GM12872 (cell line): ENCODE data around the gene NCCRP1.

Source experiments
- TF ChIP-seq, protein P1 (sequence below): IDR thresholded peaks from 3 replicates; pipeline ENCODE4 v1.5.1; 2011; ENCODE audit warnings: low read depth, mild to moderate bottlenecking, low read length, moderate library complexity; ENCODE audit not compliant: insufficient read depth

The NCCRP1 gene

DNA sequence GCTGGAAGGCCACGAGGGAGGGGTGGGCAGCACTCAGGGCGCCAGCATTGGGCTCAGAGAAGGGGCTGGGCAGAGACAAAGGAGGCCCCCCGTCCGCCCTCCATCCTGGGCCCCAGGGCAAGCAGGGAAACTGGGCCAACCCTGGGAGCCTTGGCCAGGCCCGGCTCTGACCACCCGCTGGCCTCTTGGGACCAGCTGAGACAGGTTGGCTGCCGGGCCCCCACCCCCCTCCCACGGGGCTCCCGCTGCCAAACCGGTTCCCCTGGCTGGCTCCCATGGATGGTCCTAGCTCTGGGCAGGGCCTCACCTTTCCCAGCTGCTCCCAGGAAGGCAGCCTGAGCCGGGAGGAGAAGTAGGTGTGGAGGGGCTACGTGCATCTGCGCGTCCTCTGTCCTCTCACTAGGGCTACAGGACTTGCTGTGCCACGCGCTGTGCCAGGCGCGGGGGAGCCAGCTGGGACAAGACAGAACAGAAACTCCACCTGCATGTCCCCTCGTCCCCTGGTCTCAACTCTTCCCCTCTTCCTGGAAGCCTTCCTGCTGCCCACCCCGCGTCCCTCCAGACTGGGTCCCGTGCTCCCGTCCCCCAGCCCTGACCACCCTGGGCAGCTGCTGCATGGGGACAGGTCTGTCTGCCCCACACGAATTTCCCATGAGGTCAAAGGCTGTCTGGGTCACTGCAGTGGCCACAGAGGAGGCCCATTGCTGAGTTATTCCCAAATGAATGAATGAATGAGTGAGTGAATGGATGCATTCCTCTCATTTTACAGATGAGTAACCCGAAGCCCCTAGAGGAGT is 29.1 kb upstream of the NCCRP1 start:
- TF ChIP-seq, protein P1, sequence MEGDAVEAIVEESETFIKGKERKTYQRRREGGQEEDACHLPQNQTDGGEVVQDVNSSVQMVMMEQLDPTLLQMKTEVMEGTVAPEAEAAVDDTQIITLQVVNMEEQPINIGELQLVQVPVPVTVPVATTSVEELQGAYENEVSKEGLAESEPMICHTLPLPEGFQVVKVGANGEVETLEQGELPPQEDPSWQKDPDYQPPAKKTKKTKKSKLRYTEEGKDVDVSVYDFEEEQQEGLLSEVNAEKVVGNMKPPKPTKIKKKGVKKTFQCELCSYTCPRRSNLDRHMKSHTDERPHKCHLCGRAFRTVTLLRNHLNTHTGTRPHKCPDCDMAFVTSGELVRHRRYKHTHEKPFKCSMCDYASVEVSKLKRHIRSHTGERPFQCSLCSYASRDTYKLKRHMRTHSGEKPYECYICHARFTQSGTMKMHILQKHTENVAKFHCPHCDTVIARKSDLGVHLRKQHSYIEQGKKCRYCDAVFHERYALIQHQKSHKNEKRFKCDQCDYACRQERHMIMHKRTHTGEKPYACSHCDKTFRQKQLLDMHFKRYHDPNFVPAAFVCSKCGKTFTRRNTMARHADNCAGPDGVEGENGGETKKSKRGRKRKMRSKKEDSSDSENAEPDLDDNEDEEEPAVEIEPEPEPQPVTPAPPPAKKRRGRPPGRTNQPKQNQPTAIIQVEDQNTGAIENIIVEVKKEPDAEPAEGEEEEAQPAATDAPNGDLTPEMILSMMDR = no peak

DNA sequence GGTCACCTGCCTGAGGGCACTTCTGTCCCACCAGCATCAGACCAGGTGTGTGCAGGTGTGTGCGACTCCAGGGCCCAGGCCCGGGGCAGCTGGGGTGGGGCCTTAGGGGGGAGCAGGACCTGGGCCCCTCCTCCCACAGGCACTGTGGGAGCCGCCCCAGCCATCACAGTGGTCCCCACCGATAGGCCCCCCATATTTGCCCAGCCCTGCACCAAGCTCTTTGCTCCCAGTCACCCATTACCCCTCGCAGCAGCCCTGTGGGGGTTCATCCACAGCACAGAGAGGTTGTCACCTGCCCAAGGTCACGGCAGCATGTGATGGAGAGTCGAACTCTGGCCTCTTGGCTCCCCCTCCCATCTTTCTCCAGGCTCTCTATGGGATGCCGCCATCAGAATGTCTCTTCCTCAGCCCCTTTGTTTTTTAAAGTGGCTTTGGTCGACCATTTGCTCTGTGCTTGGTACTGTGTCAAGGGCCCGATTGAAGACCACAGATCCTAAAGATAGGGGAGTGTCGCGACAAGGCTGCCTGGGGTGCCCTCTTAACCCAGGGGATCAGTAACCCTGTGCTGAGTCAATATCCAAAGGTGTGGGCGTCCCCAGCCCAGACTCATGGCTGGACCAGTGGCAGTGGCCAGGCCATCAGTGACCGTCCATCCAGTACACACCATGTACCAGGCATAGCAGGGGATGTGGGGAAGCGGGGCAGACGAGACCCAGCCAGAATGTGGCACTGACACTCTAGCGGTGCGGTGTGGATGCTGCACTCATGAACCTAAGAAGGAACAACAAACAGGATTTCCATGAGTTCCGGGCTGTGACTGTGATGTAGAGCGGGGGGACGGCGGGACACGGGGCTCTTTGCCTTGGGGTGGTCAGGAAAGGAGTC is 28.3 kb upstream of the NCCRP1 start:
- TF ChIP-seq, protein P1 = no peak

DNA sequence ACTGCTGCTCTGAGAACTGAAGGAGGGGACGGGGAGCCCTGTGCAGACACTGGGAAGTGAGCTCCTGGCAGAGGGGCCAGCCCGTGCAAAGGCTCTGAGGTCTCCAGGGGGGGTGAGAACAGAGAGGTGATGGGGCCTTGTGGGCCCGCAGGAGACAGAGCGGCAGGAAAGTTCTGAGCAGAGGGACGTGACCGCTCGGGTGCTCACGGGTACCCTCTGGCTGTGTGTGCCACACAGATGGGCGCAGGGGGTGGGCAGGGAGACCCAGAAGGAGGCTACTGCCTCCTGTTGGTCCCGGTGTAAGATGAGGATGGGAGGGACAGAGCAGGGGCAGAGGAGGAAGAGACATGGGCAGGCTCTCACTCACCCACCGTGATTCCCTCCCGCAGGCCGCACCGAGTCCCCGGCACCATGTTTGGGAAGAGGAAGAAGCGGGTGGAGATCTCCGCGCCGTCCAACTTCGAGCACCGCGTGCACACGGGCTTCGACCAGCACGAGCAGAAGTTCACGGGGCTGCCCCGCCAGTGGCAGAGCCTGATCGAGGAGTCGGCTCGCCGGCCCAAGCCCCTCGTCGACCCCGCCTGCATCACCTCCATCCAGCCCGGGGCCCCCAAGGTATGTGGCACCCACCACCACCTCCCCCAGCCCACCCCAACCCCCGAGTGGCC is 27.5 kb upstream of the NCCRP1 start:
- TF ChIP-seq, protein P1 = no peak

DNA sequence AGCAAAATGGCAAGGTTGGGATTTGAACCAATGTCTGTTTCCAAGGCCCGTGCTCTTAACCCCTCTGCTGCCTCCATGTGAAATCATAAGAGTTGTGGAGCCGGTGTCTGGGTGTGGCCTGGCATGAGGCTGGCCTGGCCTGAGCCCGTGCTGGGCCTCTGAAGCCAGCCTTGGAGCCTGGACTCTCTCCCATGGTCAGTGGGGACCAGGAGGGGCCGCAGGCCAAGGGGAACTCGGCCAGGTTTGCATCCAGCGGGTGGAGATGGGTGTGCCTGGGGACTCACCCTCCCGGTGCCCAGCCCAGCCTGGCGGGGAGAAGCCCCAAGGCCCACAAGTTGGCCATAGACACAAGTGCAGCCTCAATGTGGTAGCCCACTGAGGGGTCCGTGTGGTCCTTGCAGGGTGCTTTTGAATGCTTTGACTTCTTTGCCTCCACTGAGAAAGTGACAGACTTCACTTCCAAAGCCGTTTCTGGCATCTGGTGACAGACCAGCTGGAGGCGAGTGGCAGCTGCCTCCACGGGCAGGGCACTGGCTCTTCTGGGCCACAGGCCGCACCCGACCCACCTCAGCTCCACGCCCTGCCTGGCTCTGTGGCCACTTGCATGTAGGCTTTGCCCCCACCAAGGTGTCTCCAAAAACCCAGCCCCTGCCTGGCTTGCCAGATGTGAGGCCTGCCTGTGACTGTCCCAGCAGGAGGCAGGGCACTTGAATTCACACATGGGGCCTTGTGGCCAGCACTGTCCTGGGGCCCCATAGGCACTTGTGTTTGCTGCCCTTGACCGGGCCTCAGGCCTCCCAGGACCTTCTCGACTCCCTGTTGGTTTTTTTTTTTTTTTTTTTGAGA is 26.2 kb upstream of the NCCRP1 start:
- TF ChIP-seq, protein P1 = no peak

DNA sequence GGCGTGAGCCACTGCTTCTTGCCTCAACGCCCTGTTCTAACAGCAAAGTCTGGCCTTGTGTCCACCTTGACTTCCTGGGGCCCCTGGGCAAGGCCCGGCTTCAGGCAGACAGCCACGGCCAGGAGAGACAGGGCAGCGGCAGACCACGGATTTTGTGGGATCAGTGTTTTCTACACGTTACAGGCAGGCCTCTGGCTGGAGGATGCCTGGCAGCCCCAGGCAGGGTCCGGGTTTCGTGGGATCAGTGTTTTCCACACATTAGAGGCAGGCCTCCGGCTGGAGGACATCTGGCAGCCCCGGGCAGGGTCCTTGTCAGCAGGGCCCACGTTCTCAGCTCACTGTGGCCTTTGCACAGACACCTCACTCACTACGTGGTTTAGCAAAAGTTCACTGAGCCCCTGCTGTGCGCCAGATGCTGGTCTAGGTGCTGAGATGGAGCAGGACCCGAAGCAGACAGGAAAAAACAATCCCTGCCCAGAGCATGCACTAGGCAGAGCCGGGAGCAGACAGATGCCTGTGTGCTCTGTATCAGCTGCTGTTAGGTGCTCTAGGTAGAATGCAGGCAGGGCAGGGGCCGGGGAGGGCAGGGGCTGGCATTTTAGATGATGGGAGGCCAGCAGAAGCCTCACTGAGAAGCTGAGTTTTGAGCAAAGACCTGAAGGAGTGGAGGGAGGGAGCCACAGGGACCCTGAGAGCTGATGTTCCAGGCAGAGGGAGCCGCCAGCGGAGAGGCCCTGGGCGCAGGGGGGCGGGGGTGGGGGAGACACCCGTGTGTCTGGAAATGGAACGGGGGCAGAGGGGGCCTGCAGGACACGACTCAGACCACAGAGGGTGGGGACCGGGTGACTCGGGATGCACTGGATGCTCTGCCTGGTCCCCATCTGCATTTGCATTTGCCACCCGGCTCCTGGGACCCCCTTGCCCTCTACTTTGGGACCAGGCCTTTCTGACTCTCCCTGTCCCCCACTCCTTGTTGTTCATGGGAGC is 25.0 kb upstream of the NCCRP1 start:
- TF ChIP-seq, protein P1 = no peak
